Vagina (tissue), 2 donors: Measurements from ENCODE around the gene MTFR2. TPM values are rescaled to one million over a fixed set of nuclear protein-coding genes. Genes with fewer than 3 reads are reported as not detected.

Experiments used
- DNase-seq, 2 donors: peaks; one replicate each; pipeline ENCODE4 v3.0.0-alpha.2; 2017; ENCODE audit errors: extremely low spot score in 2 of 2
- H3K27ac ChIP-seq: fragments of 200-600 bp; sonication (generic); one replicate; pipeline ENCODE4 v1.5.1; 2019
- H3K27me3 ChIP-seq: fragments of 200-600 bp; sonication (generic); one replicate; pipeline ENCODE4 v1.5.1; 2019
- H3K36me3 ChIP-seq, 2 donors: fragments of 200-600 bp; sonication (generic); one replicate each; pipeline ENCODE4 v1.5.1; 2017 to 2019
- H3K4me1 ChIP-seq: fragments of 200-600 bp; sonication (generic); one replicate; pipeline ENCODE4 v1.5.1; 2019
- H3K4me3 ChIP-seq, 2 donors: fragments of 200-600 bp; sonication (generic); 1 replicate in 1 of 2; 2 replicates in 1 of 2; pipeline ENCODE4 v1.5.1; 2016 to 2019
- H3K9me3 ChIP-seq: fragments of 200-600 bp; sonication (generic); one replicate; pipeline ENCODE4 v1.5.1; 2019
- POLR2A ChIP-seq, 2 donors: fragments of 450-650 bp; IDR thresholded peaks; one replicate each; pipeline ENCODE4 v1.6.1; 2017; ENCODE audit warnings: antibody characterized with exemption in 2 of 2, mild to moderate bottlenecking in 2 of 2, moderate library complexity in 2 of 2
- POLR2AphosphoS5 ChIP-seq, 2 donors: sonication (generic); formaldehyde crosslinking; IDR thresholded peaks; one replicate each; pipeline ENCODE4 v1.9.0; 2017; ENCODE audit warnings: antibody characterized with exemption in 2 of 2, mild to moderate bottlenecking in 2 of 2, low read depth in 1 of 2; ENCODE audit not compliant: insufficient read depth in 1 of 2
- intact Hi-C: fragments of 100-400 bp; cut with DNase I; formaldehyde crosslinking; loops from one replicate; pipeline ENCODE4 v1.15.1; 2023
- total RNA-seq: library from RNA; depleted of rRNA; stranded (reverse); fragments of >200 nt; gene quantifications from one replicate; pipeline ENCODE4 v1.2.3, GENCODE V29; 2016
- TF ChIP-seq, protein P1 (sequence below), 3 experiments: fragments of 450-650 bp in 2 of 3; fragments of 200-600 bp in 1 of 3; sonication (generic) in 1 of 3; IDR thresholded peaks; one replicate each; pipeline ENCODE4 v1.5.1; 2017 to 2019; ENCODE audit warnings: antibody characterized with exemption in 3 of 3, mild to moderate bottlenecking in 2 of 3, moderate library complexity in 2 of 3

Gene MTFR2
- total RNA-seq, 1 donor from 2014 or later: 1.2 TPM

GRCh38 chr6:136188486-136188885 is 61.6 kb downstream of the MTFR2 start:
- intact Hi-C loops: no loop called here
- Histone ChIP-seq H3K4me3 (no peak overlapping the region), H3K4me1 (no peaks in the 10 kb centered on the region), H3K9me3 (no peaks in the 10 kb centered on the region), H3K36me3 (no peaks in the 10 kb centered on the region), H3K27ac (no peak overlapping the region), H3K27me3 (no peaks in the 10 kb centered on the region)
- no peak for TF ChIP-seq POLR2A (IDR thresholded peaks at IDR 0.05)
- TF ChIP-seq POLR2AphosphoS5 (IDR thresholded peaks at IDR 0.05; ENCODE audit: insufficient read depth in 1 of 2, low read depth in 1 of 2): no peak
- TF ChIP-seq, protein P1, sequence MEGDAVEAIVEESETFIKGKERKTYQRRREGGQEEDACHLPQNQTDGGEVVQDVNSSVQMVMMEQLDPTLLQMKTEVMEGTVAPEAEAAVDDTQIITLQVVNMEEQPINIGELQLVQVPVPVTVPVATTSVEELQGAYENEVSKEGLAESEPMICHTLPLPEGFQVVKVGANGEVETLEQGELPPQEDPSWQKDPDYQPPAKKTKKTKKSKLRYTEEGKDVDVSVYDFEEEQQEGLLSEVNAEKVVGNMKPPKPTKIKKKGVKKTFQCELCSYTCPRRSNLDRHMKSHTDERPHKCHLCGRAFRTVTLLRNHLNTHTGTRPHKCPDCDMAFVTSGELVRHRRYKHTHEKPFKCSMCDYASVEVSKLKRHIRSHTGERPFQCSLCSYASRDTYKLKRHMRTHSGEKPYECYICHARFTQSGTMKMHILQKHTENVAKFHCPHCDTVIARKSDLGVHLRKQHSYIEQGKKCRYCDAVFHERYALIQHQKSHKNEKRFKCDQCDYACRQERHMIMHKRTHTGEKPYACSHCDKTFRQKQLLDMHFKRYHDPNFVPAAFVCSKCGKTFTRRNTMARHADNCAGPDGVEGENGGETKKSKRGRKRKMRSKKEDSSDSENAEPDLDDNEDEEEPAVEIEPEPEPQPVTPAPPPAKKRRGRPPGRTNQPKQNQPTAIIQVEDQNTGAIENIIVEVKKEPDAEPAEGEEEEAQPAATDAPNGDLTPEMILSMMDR (IDR thresholded peaks at IDR 0.05): no peak
- no peak for DNase-seq

DNA sequence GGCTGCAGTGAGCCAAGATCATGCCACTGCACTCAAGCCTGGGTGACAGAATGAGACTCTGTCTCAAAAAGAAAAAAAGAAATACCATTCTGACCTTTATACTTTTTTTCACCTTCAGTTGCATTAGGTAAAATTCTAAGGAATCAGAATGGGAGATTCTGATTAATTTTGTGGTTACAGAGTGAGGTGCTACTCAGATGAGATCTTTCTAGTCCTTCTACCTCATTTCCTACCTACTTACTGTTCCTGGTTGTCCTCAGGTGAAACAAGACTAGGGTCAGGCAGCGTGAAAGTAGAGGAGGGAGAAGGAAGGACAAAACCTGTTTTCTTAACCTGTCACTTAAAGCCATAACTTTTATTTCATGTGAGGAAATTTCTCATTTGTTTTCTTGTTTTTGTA is 63.7 kb downstream of the MTFR2 start:
- H3K4me3 ChIP-seq: no peak overlapping the region
- H3K27ac ChIP-seq: no peak overlapping the region
- no peak for DNase-seq
- H3K27me3 ChIP-seq: no peaks in the 10 kb centered on the region
- intact Hi-C loops: no loop called here
- H3K4me1 ChIP-seq: no peaks in the 10 kb centered on the region
- no peaks in the 10 kb centered on the region for H3K36me3 ChIP-seq
- TF ChIP-seq POLR2AphosphoS5 (IDR thresholded peaks at IDR 0.05; ENCODE audit: insufficient read depth in 1 of 2, low read depth in 1 of 2) (no peak), POLR2A (IDR thresholded peaks at IDR 0.05) (no peak)
- TF ChIP-seq, protein P1 (IDR thresholded peaks at IDR 0.05): no peak
- H3K9me3 ChIP-seq: no peaks in the 10 kb centered on the region

DNA sequence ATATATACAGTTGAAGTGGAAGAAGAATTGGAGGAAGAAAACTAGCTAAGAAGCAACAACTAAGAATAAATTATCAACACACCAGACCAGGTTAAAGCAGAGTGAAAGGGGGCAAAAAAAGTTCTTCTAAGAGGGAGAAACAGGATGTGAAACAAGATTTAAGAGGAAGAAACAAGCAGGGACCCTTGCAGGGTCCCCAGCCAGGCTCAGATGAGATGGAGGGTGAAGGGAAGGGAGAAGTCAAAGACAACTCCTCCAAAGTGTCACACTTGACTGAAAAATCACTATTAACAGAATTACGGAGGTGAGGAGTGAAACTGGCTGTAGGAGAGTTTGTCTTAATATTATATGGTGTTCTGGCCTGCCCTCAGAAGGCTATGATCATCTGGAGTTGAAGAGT is 65.4 kb downstream of the MTFR2 start:
- Histone ChIP-seq H3K4me3 (no peak overlapping the region), H3K4me1 (no peaks in the 10 kb centered on the region), H3K27me3 (no peaks in the 10 kb centered on the region), H3K27ac (no peak overlapping the region), H3K36me3 (no peaks in the 10 kb centered on the region), H3K9me3 (no peaks in the 10 kb centered on the region)
- intact Hi-C loops: no loop called here
- TF ChIP-seq, protein P1 (IDR thresholded peaks at IDR 0.05): no peak
- no peak for TF ChIP-seq POLR2AphosphoS5 (IDR thresholded peaks at IDR 0.05; ENCODE audit: insufficient read depth in 1 of 2, low read depth in 1 of 2)
- no peak for TF ChIP-seq POLR2A (IDR thresholded peaks at IDR 0.05)
- no peak for DNase-seq

DNA sequence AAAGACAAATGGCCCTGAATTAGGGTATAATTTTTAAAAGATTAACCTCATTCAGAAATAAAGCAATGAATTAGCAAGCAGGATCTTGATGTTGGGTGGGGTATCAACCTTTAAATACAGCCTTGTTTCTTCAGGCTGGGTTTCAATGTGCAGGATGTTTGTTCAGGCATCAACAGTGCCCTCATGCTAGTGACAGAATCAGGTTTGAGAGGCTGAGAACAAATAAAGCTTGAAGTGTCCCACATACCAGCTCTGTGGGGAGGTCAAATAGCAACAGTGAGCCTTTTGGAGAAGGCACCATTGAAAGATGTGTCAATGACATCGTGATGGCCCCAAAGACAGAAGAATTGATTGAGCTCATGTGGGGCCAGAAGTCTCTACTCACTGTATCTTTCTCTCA is 68.2 kb downstream of the MTFR2 start:
- Histone ChIP-seq H3K27ac (no peak overlapping the region), H3K4me1 (no peaks in the 10 kb centered on the region), H3K9me3 (no peaks in the 10 kb centered on the region), H3K4me3 (no peak overlapping the region), H3K27me3 (no peaks in the 10 kb centered on the region), H3K36me3 (no peaks in the 10 kb centered on the region)
- no peak for TF ChIP-seq POLR2AphosphoS5 (IDR thresholded peaks at IDR 0.05; ENCODE audit: insufficient read depth in 1 of 2, low read depth in 1 of 2)
- TF ChIP-seq POLR2A (IDR thresholded peaks at IDR 0.05): no peak
- TF ChIP-seq, protein P1 (IDR thresholded peaks at IDR 0.05): no peak
- DNase-seq: no peak
- intact Hi-C loops: no loop called here

DNA sequence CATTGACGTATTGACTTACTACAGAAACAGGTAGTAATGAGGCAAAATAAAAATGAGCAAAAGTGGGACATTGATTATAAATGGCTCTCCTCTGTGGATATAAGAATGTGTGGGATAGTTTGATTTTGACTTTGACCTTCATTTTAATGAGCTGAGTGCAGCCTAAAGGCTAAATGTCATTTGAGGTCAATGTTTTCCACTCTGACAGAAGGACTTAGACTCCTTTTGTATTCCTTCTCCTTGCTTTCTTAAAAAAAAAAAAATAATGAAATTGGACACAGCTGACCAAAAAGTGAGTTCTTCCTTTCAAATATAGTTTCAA is 68.6 kb downstream of the MTFR2 start:
- H3K4me3 ChIP-seq: no peak overlapping the region
- intact Hi-C loops: no loop called here
- DNase-seq: no peak
- no peaks in the 10 kb centered on the region for H3K9me3 ChIP-seq
- H3K27me3 ChIP-seq: no peaks in the 10 kb centered on the region
- no peaks in the 10 kb centered on the region for H3K36me3 ChIP-seq
- no peak overlapping the region for H3K27ac ChIP-seq
- no peak for TF ChIP-seq POLR2AphosphoS5 (IDR thresholded peaks at IDR 0.05; ENCODE audit: insufficient read depth in 1 of 2, low read depth in 1 of 2)
- no peak for TF ChIP-seq POLR2A (IDR thresholded peaks at IDR 0.05)
- TF ChIP-seq, protein P1 (IDR thresholded peaks at IDR 0.05): no peak
- no peaks in the 10 kb centered on the region for H3K4me1 ChIP-seq

Other genes starting within 250 kb of the MTFR2 start
- gene BCLAF1, start 39.5 kb upstream of the MTFR2 start, total RNA-seq: 97.0 TPM